ENCODE data around the gene LIPF. TPM values are rescaled to one million over a fixed set of nuclear protein-coding genes. Genes with fewer than 3 reads are reported as not detected.

The LIPF gene, protein sequence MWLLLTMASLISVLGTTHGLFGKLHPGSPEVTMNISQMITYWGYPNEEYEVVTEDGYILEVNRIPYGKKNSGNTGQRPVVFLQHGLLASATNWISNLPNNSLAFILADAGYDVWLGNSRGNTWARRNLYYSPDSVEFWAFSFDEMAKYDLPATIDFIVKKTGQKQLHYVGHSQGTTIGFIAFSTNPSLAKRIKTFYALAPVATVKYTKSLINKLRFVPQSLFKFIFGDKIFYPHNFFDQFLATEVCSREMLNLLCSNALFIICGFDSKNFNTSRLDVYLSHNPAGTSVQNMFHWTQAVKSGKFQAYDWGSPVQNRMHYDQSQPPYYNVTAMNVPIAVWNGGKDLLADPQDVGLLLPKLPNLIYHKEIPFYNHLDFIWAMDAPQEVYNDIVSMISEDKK
- polyA plus RNA-seq (2012; rRNA removed) = 0.06 and 0.07 TPM in 2 replicates
- polyA plus RNA-seq (2012; cell fraction: cytosol; rRNA removed) = 0.03 TPM in 2 replicates
- polyA plus RNA-seq (2012; cell fraction: nucleus; rRNA removed) = not detected in 2 replicates

DNA sequence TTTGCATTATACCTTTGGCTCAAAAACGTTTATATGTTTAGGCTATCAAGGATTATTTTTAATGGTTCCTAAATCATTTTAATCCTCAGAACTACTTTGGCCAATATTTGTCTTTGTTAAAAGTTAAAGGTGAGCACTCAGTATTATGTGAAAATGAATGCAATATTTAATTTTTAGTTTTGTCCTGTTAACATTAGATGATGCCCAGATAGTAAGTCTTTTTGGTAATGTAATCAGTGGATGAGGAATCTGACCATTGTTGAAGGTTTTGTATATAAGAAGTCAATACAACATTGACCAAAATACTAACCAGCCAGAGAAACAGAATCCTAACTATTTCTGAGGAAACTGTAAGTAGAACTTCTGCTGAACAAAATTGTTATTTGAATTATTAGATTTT, at the start of gene LIPF:
Gene LIPF, plus strand, starts transcription at position 301 of the 400 bp plus-strand sequence. CDS start 2,856 bp downstream, outside the sequence.
- Histone ChIP-seq H3K9ac (no peak within 1 kb of the TSS), H3K36me3 (replicated peaks in 1 of 2; ENCODE audit: control insufficient read depth in 1 of 2, insufficient read depth in 2 of 2, low read length in 1 of 2) (no peaks in the 10 kb centered on the region), H3K4me1 (ENCODE audit: control insufficient read depth in 1 of 2, insufficient read depth in 2 of 2, low read depth in 1 of 2, low read length in 1 of 2) (peaks cover 0 to 19% of the 10 kb centered on the region in 2 experiments; a peak in 2 of 4 replicates), H2AFZ (ENCODE audit: low read depth) (no peak within 1 kb of the TSS), H3K9me2 (no peaks in the 10 kb centered on the region), H4K20me1 (ENCODE audit: insufficient read depth) (no peaks in the 10 kb centered on the region), H3K4me3 (ENCODE audit: low read depth in 2 of 2, low read length in 1 of 2) (no peak within 1 kb of the TSS), H3K9me3 (no peaks in the 10 kb centered on the region), H3F3A (replicated peaks; ENCODE audit: insufficient read depth) (peaks cover 9% of the 10 kb centered on the region), H3K79me2 (ENCODE audit: insufficient read depth) (no peaks in the 10 kb centered on the region), H3K4me2 (no peak within 1 kb of the TSS), H3K27ac (ENCODE audit: low read depth in 2 of 2, low read length in 1 of 2) (no peak within 1 kb of the TSS), H3K27me3 (ENCODE audit: insufficient read depth) (no peaks in the 10 kb centered on the region)
- no peak for TF ChIP-seq TAF1 (IDR thresholded peaks at IDR 0.05; ENCODE audit: borderline replicate concordance, low read depth, low read length)
- TF ChIP-seq USF2 (IDR thresholded peaks at IDR 0.05; ENCODE audit: borderline replicate concordance, low read depth, low read length) = no peak
- TF ChIP-seq, protein P1, sequence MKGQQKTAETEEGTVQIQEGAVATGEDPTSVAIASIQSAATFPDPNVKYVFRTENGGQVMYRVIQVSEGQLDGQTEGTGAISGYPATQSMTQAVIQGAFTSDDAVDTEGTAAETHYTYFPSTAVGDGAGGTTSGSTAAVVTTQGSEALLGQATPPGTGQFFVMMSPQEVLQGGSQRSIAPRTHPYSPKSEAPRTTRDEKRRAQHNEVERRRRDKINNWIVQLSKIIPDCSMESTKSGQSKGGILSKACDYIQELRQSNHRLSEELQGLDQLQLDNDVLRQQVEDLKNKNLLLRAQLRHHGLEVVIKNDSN (IDR thresholded peaks at IDR 0.05; ENCODE audit: borderline replicate concordance, low read depth) = no peak
- no peak for TF ChIP-seq RAD21 (IDR thresholded peaks at IDR 0.05; ENCODE audit: low read length)
- no peak for TF ChIP-seq YY1 (IDR thresholded peaks at IDR 0.05; ENCODE audit: low read depth)
- TF ChIP-seq FOSL2 (IDR thresholded peaks at IDR 0.05; ENCODE audit: borderline replicate concordance, low read depth) = no peak
- TF ChIP-seq JUND (IDR thresholded peaks at IDR 0.05) = no peak
- no peak for TF ChIP-seq EP300 (IDR thresholded peaks at IDR 0.05; ENCODE audit: borderline replicate concordance in 1 of 2, low read depth in 1 of 2, low read length in 1 of 2)
- no peak for TF ChIP-seq ELF1 (IDR thresholded peaks at IDR 0.05)
- no peak for TF ChIP-seq TEAD4 (IDR thresholded peaks at IDR 0.05; ENCODE audit: borderline replicate concordance, insufficient read depth)
- TF ChIP-seq CTCF (IDR thresholded peaks at IDR 0.05) = no peak
- TF ChIP-seq PBX3 (IDR thresholded peaks at IDR 0.05) = no peak
- no peak for TF ChIP-seq SIN3A (IDR thresholded peaks at IDR 0.05; ENCODE audit: borderline replicate concordance, low read depth, low read length)
- TF ChIP-seq MEF2A (IDR thresholded peaks at IDR 0.05; ENCODE audit: borderline replicate concordance, low read depth) = no peak
- no peak for TF ChIP-seq RXRA (IDR thresholded peaks at IDR 0.05; ENCODE audit: borderline replicate concordance, low read depth)
- TF ChIP-seq CHD2 (IDR thresholded peaks at IDR 0.05; ENCODE audit: low read length, partially characterized antibody) = no peak
- no peak for TF ChIP-seq SMC3 (IDR thresholded peaks at IDR 0.05; ENCODE audit: low read depth, low read length)
- CTCF ChIA-PET = no interaction called here
- POLR2A ChIA-PET = no interaction called here
- no peak for DNase-seq
- 28% methylated on average over 1 of the region's 1 CpG for WGBS (ENCODE audit: low lambda C conversion rate)

All from SK-N-SH (cell line).